Fibroblast of skin of right biceps (primary cell): ENCODE data around the gene NACC2.

Experiments
- DNase-seq: peaks from one replicate; pipeline ENCODE4 v3.0.0-alpha.2; 2013

NACC2 gene

DNA sequence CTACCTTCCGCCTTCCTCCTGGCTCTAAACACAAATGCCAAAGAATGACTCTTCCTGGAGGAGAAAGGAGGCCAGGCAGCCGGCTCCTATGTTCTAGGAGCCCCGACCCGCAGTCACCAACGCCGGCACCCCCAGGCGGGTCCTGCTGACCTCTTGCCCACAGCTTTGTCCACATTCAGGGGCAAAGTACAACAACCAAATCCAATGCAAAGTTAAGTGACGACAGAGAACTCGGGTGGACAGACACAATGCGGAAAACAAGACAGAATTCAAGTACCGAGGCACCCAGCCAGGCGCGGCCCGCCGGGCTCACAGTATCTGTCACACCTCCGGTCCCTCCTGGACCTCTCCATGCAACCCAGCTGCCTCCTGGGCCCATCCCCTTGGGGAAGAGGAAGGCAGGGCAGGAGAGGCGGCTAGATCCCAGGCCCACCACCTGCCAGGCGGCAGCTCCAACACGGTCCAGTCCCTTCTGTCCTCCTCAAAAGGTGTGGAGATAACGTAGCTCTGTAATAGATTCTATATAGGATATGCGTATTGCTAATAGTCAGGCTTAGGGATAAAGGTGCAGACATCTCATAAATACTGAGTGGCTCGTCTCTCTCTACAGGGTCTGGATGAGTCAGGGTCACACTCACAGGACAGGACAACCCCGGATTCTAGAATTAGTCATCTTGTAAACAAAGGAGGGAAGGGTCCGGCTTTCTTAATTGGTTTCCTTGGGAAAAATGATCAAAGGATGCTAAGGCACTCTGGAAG is 87.0 kb downstream of the NACC2 start:
- peak; percentile 68 for DNase-seq

DNA sequence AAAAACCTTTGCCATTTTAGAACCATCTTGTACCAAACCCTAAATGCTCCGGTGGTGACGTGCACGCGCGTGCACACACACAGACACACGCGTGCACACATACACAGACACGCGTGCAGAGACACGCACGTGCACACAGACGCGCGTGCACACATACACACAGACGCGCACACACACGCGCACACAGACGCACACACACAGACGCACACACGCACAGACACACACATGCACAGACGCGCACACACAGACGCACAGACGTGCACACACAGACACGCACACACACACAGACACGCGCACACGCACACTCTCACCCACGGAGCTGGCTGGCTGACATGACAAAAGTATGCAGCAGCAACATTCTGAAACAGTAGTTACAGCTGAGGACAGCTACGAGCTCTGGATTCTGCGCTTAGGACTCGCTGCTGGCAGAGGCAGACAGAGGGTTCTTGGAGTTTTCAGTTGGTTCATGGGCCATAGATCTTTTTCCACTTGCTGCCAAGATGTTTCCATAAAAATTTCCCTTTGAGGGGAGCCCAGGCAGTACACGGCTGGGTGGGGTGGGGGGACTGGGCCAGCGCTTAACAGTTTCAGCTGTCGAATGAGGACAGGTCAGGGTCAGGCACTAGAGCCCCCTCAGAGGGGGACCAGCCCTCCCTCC is 87.7 kb downstream of the NACC2 start:
- DNase-seq, result no peak

DNA sequence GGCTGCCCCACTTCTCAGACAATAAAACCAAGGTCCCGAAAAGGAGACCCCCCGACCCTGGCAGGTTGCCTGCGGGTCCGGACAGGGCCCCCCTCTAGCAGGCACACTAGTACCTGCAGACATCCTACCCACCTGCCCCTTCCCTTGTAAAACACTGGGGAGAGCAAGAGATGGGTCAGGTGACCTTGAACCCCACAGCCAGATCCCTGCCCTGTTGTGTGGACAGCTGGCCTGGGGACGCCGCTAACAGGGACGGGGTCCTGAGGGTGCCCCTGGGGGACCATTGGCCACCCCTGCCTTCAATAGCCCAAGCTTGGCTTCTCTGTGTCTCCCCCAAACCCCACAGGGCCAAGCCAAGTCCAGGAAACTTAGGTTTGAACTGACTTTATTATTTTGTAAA is 88.9 kb downstream of the NACC2 start:
- no peak for DNase-seq

DNA sequence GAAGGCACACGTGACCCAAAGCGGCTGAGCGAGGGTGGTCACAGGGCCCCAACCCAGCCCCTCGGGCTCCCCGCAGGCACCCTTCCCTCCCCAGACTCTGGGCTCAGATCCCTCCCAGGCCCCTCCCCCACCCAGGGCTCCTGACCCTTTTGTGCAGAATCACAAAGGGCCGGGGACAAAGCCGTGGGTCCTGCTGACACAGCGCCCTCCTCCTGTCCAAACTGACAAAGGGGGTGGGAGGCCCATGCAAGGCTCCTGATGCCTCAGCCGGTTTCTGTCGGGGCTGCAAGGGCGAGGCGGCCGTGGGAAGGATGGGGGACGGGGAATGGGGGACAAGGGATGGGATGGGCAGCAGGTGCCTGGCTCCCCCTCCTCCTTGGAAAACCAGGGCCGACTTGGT is 90.4 kb downstream of the NACC2 start:
- no peak for DNase-seq

DNA sequence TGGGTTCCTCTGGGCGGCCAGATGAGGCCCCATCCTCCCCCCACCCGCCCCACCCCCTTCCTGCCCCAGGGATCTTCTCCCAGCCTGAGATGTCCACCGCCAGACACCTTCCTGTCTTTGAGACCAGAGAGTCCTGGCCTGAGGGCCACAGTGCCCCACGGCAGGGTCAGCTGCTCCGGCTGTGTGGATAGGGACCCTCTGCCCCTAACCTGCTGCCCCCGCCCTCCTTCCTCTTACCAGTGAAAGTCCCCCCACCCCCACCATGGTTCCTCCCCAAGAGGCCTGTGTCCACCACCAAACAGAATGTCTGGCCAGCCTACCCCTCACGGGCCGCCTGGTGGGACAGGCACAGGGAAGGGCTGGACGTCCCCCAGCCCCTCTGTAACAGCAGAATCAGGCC is 90.9 kb downstream of the NACC2 start:
- no peak for DNase-seq

GRCh38 chr9:136003411-136004218 is 91.5 kb downstream of the NACC2 start:
- no peak for DNase-seq

DNA sequence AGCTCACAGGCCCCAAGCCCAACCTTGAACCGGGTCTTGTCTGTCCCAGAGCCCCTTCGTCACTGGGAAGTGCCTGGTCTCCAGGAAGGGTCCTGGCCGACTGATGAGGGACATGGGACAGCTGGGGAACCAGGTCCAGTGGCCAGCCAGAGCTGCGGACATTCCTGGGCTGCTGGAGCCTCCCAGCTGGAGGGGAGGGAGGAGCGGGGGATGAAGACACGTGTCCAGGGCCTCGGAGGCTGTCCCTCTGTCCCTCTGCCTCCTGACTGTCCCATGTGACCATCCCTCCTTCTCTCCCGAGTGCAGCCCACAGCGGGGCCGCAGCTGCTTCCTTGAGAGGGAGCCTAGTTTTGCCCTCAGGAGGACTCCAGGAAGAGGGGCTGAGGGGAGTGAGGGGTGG is 92.2 kb downstream of the NACC2 start:
- no peak for DNase-seq

GRCh38 chr9:136002215-136002614 is 92.9 kb downstream of the NACC2 start:
- DNase-seq, result no peak

- no peak for DNase-seq
Measured at GRCh38 chr9:136001231-136001630, 93.9 kb downstream of the NACC2 start.

- DNase-seq, result no peak
Measured at GRCh38 chr9:135998410-135999071, 96.5 kb downstream of the NACC2 start.

DNA sequence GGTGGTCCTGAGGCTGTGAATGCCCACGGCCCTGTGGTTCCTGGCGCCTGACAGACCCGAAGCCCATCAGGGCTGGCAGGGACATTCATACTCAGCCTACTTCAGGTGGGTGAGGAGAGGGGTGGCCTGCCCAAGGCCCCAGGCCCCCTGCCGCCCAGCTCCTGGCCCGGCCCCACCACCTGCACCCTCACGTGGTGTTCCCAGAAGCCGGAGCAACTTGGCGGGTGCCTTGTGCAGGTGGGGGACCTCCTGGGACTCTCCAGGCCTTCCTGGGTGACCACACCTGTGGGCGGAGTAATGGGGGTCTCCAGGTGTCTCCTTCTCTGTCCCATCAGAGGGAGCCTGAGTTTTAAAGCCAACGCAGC is 97.1 kb downstream of the NACC2 start:
- no peak for DNase-seq

GRCh38 chr9:135997090-135998015 is 97.7 kb downstream of the NACC2 start:
- no peak for DNase-seq

DNA sequence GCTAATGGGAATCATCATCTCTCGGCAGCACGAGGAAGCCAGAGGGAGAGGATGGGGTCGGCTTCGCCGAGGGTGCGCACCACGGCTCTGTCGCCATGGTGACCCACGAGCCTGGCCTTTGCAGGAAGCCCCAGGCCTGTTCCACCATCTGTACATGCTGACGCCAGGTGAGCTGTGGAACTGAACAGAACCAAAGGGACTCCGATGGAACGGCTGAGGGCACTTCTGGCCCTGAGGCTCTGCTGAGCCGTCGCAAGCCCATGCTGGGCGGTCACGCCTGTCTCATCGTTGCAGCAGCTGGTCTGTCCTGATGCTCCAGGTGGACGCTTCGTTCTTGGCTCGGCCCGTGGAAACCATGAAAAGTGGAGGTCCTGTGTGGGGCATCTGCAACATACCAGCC is 99.3 kb downstream of the NACC2 start:
- no peak for DNase-seq

- DNase-seq, result no peak
Measured at GRCh38 chr9:135994501-135995192, 100.4 kb downstream of the NACC2 start.

DNA sequence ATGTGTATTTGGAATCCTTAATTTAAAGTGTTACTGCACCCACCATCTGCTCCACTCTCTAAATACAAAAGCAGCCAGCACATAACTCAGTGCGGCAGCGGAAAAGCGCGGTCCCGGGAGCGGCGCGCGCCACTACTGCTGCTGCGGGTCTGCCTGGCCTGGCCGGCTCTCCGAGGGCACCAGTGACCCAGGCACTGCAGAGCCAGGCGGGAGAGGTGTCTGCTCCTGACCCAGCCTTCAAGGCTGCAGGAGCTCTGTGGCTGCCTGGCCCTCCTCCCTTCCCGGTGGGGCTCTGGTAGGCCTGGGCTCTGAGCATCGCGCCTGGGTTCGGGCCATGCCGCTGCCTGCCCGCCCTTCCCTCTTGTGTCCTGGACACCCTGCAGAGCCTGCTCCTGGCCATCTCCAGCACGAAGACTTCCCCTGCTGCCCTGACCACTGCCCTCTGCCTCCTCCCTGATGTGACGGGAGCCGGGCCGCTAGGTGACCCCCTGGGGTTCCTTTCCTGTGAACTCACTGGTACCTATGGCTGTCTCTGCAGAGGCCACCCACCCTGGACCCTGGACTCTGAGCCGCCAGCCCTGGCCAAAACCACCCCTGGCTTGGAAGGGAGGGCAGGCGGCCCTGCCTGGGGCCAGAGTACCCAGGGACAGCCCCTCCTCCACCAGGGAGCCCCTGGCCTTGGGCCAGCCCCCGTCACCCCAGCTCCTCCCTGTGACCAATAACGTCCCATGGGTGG is 101.2 kb downstream of the NACC2 start:
- DNase-seq, result no peak

DNA sequence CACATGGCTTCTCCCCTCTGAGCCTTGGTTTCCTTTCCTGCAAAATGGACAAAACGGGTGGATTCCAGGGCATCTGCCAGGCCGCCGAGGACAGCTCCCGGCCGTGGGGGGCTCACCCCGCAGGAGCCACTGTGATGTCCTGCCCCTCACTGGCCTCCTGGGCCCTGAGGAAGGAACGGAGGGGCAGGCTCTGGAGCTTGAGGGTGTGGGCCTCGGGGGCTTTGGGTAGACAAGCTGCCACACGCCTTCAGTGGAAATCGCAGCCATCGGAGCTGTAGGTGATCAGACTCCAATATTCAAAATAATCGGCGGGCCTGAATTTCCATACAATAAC is 101.7 kb downstream of the NACC2 start:
- DNase-seq, result no peak

GRCh38 chr9:135992486-135993408 is 102.3 kb downstream of the NACC2 start:
- DNase-seq, result peak; percentile 77

GRCh38 chr9:135991771-135992170 is 103.3 kb downstream of the NACC2 start:
- DNase-seq, result no peak

DNA sequence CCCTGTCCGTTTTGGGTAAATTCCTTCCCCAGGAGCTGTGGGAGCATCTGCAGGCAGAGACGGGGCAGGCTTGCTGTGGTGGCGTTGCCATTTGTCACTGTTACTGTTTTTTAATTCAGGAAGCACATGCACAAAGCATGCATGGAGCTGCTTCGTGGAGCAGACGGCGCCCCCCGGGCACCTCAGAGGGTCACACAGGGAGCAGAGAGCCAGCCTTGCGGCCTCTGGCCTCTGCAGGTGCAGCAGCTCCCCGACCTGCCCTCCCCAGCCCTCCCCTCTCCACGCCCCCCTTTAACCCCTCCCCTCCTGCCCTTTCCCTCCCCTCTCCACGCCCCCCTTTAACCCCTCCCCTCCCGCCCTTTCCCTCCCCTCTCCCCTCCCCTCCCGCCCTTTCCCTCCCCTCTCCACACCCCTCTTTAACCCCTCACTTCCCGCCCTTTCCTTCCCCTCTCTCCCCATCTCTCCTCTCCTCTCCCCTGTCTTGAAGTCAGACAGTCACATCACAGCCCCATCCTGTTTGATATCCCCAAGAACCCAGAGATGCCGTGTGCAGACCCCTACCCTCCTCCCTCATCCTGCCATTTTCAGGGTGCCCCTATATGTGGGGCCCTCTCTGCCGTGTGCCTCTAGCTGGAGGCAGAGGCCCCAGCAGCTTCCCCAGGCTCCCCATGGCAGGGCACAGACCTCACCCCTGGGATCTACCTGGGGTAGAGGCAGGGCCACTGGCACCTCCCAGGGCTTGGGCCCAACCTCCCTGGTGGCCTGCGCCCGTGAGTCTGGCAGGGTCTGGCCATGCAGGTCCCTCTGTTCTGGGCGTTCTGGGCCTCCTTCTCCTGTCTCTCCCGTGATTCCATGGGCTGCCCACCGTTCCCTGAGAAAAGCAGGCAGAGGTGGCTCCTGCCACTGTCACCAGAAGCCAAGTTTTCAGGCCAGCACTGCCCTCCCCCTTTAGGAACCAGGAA is 104.3 kb downstream of the NACC2 start:
- DNase-seq, result peak; percentile 77
